Right renal cortex interstitium (tissue), 3 donors: ENCODE results near the gene VSTM2A. TPM values are rescaled to one million over a fixed set of nuclear protein-coding genes. Genes with fewer than 3 reads are reported as not detected.
A peak's percentile ranks its signal among the peaks of the same experiment; 100 is the strongest.
"Not testable (repeated sequence)": the region's sequence is repeated elsewhere in the genome, so short reads cannot be mapped to it uniquely, and the experiment has no call there.

ENCODE experiments used
- DNase-seq, 3 donors: peaks; one replicate each; pipeline ENCODE4 v3.0.0-alpha.2; 2013; ENCODE audit warnings: low read depth in 3 of 3, low spot score in 2 of 3
- polyA plus RNA-seq, 3 donors: library from polyadenylated mRNA; unstranded; fragments of 120-200 nt; gene quantifications; one replicate each; pipeline ENCODE4 v1.2.1, GENCODE V29; 2013; ENCODE audit not compliant: insufficient read length in 3 of 3

Gene VSTM2A, protein sequence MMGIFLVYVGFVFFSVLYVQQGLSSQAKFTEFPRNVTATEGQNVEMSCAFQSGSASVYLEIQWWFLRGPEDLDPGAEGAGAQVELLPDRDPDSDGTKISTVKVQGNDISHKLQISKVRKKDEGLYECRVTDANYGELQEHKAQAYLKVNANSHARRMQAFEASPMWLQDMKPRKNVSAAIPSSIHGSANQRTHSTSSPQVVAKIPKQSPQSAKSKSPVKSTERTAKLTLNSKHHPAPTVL
- 1 to 10 TPM; 1.7 to 4.3 (median 3.1) TPM for polyA plus RNA-seq

DNA sequence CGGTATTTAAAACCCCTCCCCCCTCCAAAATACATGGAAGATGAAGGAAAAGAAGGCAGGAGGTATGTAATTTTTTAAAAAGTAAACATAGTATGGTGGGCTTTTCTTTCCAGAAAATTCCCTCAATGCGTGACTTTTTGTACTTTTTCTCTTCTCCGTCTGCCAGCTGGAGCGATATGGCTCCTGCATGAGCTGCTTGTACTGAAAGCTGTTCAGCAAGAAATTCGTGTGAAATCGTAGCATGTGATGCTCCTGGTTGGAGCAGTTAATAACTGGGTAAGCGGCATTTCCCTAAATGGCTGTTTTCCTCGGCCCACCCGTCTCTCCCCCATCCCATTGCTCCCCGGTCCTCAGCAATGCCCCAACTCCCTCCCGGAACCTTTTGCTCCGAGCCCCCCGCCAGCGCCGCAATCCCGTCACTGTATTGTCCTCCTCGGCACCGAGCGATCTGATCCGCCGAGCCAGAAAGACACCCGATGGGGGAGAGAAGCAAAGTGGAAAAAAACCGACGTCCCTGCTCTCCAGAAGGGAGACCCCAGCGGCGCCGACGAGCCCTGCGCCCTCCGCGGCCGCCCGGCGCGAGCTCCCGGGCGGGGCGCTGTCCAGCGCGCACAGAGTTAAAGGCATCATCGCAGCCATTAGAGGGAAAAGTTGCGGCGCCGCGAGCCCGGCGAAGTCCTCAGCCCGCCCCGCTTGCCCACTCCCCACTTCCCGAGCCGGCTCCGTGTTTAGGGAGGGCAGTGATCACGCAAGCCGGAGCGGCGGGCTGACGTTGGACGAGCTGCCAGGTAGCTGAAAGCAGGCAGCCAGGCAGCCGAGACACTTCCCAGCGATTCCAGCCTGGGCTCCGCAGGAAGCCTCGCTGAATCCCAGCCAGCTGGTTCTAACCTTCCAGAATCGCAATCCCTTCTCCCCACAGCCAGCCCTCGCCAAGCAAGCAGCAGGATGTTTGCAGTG is at the start of gene VSTM2A:
Gene VSTM2A, plus strand, starts transcription at position 707 of the 957 bp plus-strand sequence. CDS start 356 bp downstream, outside the sequence.
- DNase-seq: peak in 1 of 3 donors; percentile 50

DNA sequence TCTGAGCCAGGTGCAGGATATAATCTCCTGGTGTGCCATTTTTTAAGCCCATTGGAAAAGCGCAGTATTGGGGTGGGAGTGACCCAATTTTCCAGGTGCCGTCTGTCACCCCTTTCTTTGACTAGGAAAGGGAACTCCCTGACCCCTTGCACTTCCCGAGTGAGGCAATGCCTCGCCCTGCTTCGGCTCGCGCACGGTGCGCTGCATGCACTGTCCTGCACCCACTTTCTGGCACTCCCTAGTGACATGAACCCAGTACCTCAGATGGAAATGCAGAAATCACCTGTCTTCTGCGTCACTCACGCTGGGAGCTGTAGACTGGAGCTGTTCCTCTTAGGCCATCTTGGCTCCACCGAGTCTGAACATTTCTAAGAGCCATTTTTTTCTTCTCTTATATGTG is 37.6 kb upstream of the VSTM2A start:
- DNase-seq: not testable (repeated sequence)

DNA sequence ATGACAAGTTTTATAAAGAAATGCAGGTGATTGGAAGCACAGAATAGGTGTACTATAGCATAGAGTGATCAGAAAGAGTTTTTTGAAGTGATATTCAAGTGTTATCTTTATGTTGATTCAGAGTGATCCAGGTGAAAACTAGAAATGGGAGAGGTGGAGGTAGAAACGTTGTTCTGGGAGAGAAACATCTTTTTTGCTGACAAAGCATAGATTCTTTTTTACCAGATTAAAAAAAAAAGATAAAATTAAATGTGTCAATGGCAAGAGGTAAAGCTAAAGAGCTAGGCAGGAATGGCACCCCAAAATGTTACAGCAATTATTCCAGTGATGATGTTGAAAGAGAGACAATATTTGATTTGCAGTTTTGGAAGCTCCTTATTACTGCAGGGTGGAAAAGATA is 12.6 kb upstream of the VSTM2A start:
- no peak for DNase-seq

DNA sequence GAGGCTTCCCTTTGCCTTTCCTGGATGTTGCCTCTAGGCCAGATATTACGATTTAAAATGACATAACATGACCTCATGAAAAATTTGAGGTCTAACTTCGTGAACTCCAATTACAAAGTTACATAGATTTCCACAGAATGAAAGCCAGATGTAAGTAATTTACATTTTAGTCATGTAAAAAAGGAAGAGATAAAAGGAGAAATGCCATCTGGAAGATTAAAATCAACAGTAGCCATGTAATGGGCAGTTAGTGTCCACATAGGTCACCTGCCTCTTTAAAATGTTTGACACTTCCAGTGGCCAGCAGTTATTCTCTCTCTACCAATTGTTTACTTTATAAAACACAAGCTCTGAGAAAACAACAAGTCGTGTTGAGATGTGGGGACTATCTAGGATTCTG is 4.1 kb upstream of the VSTM2A start:
- DNase-seq: no peak

DNA sequence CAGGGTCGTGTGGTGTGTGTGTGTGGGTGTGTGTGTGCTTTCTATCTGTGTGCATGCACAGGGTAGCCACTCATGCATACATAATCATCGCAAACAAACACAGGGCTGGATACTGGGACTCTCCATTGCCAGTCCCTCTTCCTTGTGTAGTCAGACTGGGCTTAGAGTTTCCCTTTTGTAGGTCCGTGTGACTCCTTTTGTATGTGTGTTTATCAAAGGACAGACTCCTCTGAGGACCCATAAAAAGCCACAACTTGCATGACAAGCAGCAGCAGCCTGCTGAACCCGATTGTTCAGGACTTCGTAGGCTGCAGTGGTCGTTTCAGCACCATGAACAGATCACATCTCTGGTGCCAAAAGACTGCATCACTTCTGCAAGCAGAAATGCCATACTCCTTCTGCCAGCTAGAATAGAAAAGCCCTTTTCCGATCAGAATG is 895 bp downstream of the VSTM2A start:
- DNase-seq: no peak

DNA sequence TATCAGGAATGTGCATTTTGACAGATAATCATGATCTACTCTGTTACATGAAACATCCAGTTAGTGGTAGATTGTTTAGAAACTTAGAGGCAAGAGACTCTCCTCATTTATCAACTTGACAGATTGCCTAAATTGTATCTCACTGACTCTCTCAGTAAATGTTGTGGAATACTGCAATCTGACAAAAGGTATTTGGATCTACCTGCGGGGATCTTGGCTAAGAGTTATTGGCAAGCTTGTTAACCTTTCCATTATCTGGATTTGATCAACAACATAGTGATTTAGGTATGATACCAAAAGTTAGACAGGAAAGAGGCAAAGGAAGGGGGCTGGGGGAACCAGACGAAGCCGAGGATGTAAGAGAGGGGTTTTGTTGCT is 2.0 kb downstream of the VSTM2A start:
- no peak for DNase-seq

DNA sequence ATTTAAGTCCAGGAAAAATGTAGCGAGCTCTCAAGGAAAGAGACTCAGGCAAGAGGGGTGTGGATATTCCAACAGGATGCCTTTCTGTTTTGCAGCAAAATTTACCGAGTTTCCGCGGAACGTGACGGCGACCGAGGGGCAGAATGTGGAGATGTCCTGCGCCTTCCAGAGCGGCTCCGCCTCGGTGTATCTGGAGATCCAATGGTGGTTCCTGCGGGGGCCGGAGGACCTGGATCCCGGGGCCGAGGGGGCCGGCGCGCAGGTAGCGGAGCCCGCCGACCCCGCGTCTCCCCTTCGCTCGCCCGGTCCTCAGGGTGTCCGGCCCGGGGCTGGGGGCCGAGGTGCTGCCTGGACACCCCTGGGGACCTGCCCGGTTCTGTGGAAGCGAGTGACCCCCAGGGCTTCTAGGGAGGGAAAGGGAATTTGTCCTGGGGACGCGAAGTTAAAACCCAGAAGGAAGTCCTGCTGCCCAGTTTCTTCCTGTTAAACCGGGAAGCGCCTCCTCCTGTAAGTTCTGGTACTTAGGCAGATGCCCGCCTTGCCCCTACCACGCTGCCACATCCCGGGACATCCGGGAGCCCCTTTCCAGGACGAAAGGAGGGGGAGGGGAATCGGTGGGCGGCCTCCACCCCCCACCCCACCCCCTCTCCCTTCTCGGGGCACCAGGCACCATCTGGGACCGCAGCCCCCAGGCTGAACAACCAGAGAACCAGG is 2.5 kb downstream of the VSTM2A start:
- DNase-seq: no peak

DNA sequence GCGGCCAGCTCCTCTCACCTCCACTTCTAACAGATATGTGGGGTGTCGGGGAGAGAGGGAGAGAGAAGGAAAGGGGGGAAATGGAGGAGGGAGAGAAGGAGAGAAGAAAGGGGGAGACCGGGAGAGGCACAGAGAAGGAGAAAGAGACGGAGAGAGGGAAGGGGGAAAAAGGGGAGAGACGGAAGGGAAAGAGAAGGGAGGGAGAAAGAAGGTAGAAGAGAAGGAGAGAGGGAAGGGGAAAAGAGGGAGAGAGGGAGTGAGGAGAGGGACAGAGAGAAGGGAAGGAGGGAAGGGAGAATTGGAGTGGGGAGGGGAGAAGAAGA is 3.0 kb downstream of the VSTM2A start:
- no peak for DNase-seq

DNA sequence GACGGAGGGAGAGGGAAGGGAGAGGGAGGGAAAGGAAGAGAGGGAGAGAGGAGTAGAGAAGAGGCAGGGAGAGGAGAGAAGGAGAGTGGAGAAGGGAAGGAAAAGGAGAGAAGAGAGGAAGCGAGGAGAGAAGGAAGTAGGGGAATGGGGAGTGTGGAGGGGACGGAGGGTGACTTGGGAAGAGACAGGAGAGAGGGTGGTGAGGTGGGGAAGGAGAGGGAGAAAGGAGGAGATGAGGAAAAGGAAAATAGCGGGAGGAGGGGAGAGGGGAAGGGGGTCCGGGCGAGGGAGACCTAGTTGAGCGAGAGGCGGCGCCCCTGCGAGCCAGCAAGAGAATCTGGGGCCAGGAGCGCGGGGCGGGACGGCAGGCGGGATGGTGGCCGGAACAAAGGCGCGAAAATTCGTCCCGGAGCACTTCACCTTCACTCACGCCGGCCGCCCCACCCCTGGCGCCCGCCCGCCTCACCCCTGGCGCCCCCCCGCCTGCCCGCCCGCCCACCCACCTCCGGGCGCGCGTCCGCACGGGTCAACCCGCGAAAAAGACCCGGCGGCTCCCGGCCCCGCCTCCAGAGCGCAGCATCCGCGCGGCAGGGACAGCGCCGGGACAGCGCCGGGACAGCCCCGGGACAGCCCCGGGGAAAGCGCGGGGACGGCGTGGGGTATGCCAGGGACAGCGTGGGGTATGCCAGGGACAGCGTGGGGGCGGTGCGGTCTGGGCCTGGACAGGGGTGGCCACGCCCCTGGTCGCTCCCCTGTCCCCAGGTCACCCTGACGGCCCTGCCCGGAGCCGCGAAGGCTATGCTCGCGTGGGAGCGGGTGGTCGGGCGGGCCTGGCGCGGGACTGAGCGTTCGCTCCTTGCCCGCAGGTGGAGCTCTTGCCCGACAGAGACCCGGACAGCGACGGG is 4.2 kb downstream of the VSTM2A start:
- DNase-seq: no peak

DNA sequence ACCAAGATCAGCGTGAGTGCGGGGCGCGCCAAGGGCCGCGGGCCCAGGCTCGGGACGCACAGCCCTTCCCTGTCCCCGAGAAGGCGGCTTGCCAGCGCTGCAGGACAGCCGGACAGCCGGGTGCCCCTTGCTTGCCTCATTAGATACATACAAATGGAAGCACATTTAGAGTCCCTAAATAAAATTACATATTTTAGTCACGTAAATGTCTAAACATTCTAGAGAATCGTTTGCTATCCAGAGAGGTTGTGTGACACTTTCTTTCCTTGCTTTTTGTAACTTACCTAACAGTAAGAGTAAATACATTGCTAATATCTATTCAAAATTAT is 4.8 kb downstream of the VSTM2A start:
- no peak for DNase-seq

DNA sequence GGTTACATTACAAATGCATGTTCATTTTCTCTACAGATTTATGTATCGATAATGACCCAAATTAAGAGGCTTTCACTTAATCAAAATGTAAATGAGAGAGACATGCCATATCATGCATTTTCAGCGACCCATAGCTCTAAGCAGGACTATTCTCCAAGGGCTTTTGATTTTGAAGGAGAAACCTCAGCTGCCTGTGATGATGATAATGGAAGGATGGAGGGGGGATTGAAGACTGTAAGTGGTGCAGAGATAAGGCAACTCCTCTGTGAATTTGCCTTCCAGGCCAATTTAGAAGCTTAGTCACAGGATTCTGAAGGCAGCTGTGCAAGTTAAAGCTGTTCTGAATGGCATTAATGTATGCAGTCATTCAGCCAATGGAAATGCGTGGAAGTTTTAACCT is 8.3 kb downstream of the VSTM2A start:
- DNase-seq: no peak

DNA sequence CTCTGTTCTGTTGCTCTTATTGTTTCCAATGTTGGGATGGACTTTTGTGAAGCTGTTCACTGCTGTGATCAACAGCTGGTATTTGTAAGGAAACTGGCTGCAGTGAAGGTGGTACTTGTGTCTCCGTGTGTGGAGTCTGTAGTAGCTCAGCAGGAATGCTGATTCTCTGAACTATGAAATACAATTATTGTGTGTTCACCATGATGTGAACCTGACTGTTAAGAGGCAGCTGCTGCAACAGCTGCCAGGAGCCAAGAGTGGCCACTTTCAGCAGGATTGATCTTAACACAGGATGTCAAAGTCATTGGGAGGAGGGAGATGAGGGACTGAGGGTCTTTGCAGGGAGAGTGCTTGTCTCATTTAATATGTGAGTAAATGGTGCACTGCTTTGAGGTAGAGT is 13.9 kb downstream of the VSTM2A start:
- no peak for DNase-seq

DNA sequence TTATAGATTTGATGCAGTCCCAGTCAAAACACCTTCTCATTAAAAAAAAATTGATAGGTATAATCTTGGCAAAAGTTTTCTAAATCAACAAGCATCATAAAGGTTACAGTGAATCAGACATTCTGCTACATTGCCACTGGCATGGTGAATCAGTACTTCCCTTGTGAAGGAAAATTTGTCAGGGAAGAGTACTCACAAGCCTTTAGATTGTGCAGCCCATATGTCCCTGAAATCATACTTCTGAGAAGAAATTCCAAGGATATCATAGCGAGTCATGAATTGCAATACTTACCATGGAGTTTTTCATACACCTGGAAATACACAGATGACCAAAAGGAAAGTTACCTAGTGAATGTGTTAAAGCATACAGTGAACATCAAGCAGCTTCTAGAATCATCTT is 17.2 kb downstream of the VSTM2A start:
- no peak for DNase-seq

DNA sequence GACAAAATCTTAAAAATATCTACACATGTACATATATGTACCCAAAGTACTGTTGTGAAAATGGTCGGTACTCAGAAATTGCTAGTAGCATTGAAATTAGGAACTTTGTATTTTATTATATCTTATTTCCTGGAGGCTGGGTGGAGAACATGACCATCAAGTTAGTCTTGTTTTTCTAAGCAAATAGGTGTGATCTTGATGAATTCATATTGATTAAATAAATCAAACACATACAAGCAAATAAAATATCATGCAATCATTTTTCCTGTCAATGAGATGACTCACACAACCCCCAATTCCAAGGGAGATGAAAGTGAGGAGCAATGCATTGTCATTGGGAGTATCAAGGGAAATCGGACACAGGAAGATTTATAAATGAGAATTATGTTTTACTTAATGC is 18.0 kb downstream of the VSTM2A start:
- DNase-seq: no peak

DNA sequence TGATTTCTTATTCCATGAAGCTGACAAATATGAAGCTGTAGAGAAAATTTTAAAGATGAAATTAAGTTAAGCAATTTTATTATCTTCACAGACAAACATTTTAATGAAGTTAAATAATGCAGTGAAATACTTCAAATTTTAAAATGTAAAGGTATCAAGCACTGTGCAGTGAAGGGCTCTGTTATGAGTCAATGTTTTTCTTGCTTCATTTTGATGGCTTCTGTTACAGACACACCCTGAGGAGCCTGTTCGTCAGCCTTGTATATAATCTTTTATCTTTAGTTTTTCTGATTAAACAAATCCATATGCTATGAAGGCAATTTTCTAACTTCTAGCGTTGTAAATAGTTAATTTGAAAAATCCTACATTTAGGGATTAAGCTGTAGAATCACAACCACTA is 18.5 kb downstream of the VSTM2A start:
- no peak for DNase-seq

DNA sequence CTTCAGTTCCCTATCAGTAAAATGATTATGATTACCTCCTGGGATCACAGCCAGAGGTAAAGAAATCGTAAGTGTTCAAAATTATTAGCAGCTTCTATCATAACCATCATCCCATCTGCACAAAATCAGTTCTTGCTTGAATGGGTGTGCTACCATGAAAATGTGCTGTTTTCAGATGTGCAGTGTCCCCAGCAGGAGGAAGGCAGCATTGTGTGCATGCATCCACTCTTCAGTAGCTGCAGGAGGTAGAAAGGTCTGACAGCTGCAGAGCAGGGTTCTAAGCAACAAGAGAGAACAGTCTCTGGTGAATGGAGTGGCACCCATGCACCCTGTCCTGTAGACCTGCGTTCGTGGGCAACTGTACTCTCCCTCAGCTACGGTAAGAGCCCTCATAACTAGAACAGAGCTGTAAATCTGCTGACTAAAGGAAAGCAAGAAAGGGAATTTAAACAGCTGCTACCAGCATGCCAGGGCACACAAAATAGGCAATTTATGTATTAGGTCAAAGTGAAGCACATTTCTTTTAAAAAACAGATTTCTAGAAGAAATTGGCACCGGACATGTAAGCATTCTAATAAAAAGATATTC is 21.2 kb downstream of the VSTM2A start:
- DNase-seq: no peak

DNA sequence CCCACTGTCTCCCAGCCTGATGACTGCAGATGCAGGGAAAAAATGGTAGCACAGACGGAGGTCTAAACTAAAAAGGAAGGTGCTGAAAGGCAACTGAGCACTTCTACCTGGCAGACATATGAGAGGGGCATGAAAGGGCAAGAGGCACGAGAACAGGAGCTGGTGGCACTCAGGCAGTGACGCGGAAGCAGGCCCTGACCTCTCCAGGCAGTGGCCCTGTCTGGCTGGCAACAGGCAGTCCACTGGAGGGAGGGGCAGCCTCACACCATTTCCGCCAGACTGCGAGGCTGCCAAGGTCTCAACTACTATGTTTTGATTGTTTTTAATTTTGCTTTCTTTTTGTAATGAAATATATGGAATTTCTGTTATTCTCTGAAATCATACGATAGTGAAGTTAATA is 23.3 kb downstream of the VSTM2A start:
- no peak for DNase-seq

DNA sequence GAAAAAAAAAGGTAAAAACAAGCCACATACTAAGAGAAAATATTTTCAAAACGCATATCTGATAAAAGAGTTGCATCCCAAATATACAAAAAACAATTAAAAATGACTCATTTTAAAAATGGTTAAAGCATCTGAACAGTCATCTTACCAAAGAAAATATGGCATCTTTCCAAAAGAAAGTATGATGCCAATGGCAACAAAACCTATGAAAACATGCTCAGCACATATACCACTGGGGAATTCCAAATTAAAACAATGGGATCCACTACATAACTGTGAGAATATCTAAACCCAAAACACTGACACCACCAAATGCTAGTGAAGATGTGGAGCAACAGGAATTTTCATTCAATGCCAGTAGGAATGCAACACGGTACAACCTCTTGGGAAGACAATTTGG is 39.3 kb downstream of the VSTM2A start:
- DNase-seq: no peak

DNA sequence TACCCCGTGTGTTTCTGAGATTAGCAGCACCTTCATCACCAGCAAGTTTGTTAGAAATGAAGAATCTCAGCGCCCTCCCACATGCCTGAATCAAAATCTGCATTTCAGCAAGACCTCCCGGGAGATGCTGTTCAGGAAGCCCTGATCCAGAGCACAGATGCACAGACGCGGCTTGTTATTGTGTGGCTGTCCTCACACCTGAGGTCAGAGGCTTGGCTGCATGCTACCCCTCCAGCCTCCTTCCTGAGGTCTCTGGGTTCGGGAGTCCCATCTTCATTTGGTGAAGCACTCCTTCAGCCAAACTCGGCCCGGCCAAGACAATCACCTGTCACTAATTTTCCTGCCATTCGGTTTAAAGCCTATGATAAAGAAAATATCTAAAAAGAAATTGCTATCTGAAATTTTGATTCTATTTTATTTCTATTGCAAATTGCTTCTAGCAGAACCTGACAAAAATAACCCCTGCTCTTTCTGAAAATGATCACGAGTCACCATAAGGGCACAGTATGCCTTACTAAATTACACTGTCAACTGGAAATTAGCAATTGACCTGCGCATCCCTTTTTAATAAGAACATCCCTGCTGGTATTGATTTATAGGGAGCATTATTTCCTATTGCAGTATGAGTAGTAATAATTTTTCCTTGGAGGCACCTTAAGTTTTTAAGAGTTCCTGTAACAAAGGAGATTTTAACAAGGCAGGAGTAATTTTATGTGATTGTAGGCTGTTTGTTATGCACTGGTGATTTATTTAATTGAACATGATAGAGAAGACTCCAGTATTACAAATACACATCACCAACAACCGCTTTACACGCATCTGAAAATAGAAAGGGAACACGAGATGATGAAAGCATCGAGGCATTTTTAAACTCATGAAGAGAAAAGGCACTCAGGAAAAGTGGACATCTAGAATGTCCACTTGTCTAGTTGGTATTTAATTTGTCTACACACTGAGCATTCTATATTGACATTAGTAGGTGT is 49.5 kb downstream of the VSTM2A start:
- no peak for DNase-seq
